HEK293T (cell line): ENCODE results near the gene OTUD6A.

Source experiments
- ARNT ChIP-seq: fragments of 450-650 bp; IDR thresholded peaks from 2 replicates; pipeline ENCODE4 v1.6.1; 2017; ENCODE audit warnings: mild to moderate bottlenecking
- LEF1 ChIP-seq: fragments of 450-650 bp; IDR thresholded peaks from 2 replicates; pipeline ENCODE4 v1.6.1; 2017; ENCODE audit warnings: mild to moderate bottlenecking, borderline replicate concordance
- SUZ12 ChIP-seq: fragments of 450-650 bp; IDR thresholded peaks from 2 replicates; pipeline ENCODE4 v1.6.1; 2016; ENCODE audit warnings: mild to moderate bottlenecking

DNA sequence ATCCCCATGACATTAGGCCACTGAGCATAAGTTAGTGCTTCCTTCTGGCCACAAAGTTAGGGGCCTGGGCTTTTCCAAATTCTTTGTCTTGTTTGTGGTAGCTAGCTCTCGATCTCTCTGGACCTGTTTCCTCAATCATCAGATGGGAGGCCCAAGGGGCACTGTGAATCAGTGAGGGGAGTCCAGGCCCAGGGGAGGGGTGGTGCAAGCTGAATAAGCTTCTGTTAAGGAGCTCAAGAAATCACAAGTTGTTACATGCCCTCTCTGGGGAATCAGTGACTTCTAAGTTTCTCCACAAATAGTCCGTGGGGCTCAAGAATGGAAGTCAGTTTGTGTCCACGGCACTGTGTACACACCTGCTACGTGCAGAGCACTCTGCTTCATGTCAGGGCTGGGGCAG, 27.6 kb upstream of the OTUD6A start:
- TF ChIP-seq LEF1 = no peak
- no peak for TF ChIP-seq ARNT
- TF ChIP-seq SUZ12 = no peak
